ENCODE data around the gene GFRA1.
A peak's percentile ranks its signal among the peaks of the same experiment; 100 is the strongest.

Gene GFRA1

DNA sequence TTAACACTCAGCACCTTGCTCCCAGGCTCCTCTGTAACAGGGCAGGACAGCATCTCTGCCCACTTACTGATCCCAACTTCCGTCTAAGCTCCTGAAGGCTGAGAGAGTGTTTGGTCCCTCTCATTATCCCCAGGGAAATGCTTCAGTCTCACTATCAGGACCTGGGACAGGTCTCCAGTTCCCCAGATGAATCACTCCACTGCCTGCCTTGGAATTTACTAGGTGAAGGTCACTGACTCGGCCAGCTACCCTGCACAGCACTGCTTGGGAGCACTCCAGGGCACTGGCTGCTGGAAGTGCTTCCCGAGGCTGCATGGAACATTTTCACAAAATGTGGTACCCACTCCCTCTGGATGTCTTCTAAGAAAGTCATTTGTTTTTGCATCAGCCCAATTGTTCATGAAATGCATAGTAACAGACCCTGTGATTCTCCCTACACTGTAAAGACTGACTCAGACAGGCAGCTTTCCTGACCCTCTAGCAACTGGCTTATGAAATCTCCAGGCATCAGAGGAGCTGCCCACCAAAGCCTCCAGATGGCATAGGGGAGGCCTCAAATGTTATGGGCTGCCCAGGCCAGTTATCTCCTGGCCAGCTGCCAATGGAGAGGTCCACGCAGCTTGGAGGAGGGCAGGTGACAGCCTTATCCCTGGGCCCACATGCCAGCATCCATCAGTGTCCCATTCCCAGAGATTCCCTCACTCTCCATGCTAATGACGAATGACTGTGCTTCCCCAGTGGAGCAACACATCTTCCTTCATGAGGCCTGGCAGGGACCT lies 89.1 kb downstream of the GFRA1 start:
- no peak overlapping the region for H3K4me3 ChIP-seq (ENCODE audit: low read depth, low read length)
- TF ChIP-seq CTCF (IDR thresholded peaks at IDR 0.05; ENCODE audit: low read depth, low read length): no peak
- in situ Hi-C loops (cut with HindIII; ENCODE audit: low sequenced_read_pairs): no loop called here
- peak; percentile 28 for DNase-seq (ENCODE audit: low read depth, low spot score)

GRCh38 chr10:116182426-116182825 lies 90.6 kb downstream of the GFRA1 start:
- no peak for DNase-seq (ENCODE audit: low read depth, low spot score)
- no peak for TF ChIP-seq CTCF (IDR thresholded peaks at IDR 0.05; ENCODE audit: low read depth, low read length)
- in situ Hi-C loops (cut with HindIII; ENCODE audit: low sequenced_read_pairs): no loop called here
- no peak overlapping the region for H3K4me3 ChIP-seq (ENCODE audit: low read depth, low read length)

- in situ Hi-C loops (cut with HindIII; ENCODE audit: low sequenced_read_pairs): no loop called here
- H3K4me3 ChIP-seq (ENCODE audit: low read depth, low read length): no peak overlapping the region
- no peak for DNase-seq (ENCODE audit: low read depth, low spot score)
- no peak for TF ChIP-seq CTCF (IDR thresholded peaks at IDR 0.05; ENCODE audit: low read depth, low read length)
Measured at GRCh38 chr10:116178086-116178605, 94.9 kb downstream of the GFRA1 start.

DNA sequence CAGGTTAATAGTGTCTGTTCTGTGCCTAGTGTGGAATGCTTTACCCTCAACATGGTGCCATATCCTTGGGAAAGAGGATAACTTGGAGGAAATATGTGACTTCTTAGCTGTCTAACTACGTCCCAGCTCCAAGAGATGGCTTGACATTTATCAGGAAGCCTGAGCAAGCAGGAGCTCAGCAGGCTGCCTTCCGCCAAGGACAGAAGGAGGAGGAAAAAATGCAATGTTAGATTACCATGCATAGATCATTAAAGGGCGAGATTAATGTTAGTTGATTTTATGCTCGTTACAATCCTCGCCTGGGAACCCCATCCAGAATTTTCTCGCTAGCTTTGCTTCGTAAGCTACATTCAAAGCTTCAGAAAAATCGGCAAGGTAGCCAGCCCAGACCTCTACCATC lies 97.8 kb downstream of the GFRA1 start:
- TF ChIP-seq CTCF (IDR thresholded peaks at IDR 0.05; ENCODE audit: low read depth, low read length): no peak
- no peak for DNase-seq (ENCODE audit: low read depth, low spot score)
- no peak overlapping the region for H3K4me3 ChIP-seq (ENCODE audit: low read depth, low read length)
- in situ Hi-C loops (cut with HindIII; ENCODE audit: low sequenced_read_pairs): no loop called here

DNA sequence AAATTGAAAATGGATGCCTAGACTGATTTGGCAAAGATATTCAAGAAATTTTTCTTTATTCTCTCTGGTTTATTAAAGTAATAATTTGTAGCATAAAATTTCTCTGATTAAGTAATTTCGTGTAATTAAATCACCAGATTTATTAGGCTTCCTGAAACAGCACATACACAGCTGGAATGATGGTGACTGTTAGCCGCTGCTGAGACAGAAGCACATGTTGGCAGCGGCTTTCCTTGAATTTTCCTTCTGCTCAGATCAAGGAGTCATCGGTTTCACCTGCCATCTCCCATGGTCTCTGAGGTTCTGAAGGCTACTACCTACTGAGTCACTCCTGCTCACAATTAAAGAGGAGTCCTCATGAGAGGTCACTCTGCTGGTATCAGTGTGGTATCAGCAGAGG lies 101.5 kb downstream of the GFRA1 start:
- in situ Hi-C loops (cut with HindIII; ENCODE audit: low sequenced_read_pairs): no loop called here
- TF ChIP-seq CTCF (IDR thresholded peaks at IDR 0.05; ENCODE audit: low read depth, low read length): no peak
- no peak for DNase-seq (ENCODE audit: low read depth, low spot score)
- no peak overlapping the region for H3K4me3 ChIP-seq (ENCODE audit: low read depth, low read length)

DNA sequence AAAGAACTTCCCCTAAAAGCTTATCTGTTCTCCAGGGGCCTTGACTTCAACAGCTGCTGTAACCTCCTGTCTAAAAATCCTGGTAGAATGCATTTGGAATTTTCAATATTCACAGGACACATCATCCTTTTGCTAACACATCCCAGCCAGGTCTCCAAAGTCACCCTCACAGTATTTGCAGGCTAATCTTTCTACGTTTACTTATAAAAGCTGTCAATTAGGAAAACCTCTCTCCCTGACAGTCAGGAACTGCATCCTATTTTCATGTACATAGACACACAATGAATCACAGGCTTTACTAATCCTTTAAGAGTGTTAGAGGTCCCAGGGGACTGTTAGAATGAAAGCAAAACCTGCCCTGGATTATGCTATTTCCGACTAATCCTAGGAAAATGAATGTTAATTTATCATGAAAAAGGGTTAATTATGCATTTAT lies 102.2 kb downstream of the GFRA1 start:
- in situ Hi-C loops (cut with HindIII; ENCODE audit: low sequenced_read_pairs): no loop called here
- H3K4me3 ChIP-seq (ENCODE audit: low read depth, low read length): no peak overlapping the region
- peak; percentile 24 for DNase-seq (ENCODE audit: low read depth, low spot score)
- TF ChIP-seq CTCF (IDR thresholded peaks at IDR 0.05; ENCODE audit: low read depth, low read length): no peak
